Stimulated activated naive CD8-positive, alpha-beta T cell treated with anti-CD3 and anti-CD28 coated beads, Interleukin-15, Interleukin-2, amounts not matched to agents 100 U/mL and 50 U/mL, for 24 hours (primary cell): ENCODE measurements around the gene FBRSL1.

Experiments
- ATAC-seq: fragments of 150-1000 bp; cut with Tn5 transposase; one replicate; pipeline ENCODE4 v1.10.0; 2021
- DNase-seq: peaks from one replicate; pipeline ENCODE4 v3.0.0; 2021

Gene FBRSL1

DNA sequence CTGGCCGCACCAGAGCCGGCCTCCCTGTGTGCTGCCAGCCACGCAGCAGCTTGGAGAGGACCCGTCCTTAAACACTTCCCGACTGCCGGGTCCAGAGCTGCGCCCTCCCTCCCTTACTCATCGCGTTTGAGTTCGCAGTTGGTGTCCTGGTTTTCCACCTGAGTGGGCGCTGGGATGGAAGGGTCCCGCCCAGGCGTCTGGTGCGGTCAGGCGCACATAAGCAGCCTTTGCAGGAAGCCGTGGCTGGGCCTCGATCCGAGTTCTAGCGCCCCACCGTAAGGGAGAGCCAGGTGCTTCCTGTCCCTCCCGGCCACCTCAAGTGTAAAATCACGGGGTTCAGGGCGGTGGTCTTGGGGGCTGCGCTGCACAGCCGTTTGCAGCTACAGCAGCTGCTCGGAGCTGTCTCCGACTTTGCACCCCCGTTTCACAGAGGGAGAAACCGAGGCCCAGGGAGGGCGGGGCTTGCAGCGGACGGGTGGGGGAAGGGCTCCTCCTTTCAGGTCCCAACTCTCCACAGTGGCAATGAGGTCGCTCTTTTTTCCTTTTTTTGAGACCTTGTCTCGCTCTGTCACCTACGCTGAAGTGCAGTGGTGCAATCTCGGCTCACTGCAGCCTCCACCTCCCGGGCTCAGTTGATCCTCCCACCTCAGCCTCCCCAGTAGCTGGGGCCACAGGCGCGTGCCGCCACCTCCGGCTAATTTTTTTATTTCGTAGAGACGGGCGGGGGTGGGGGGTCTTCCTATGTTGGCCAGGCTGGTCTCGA lies 69.1 kb downstream of the FBRSL1 start:
- ATAC-seq (no peak), DNase-seq (peak; percentile 30)

DNA sequence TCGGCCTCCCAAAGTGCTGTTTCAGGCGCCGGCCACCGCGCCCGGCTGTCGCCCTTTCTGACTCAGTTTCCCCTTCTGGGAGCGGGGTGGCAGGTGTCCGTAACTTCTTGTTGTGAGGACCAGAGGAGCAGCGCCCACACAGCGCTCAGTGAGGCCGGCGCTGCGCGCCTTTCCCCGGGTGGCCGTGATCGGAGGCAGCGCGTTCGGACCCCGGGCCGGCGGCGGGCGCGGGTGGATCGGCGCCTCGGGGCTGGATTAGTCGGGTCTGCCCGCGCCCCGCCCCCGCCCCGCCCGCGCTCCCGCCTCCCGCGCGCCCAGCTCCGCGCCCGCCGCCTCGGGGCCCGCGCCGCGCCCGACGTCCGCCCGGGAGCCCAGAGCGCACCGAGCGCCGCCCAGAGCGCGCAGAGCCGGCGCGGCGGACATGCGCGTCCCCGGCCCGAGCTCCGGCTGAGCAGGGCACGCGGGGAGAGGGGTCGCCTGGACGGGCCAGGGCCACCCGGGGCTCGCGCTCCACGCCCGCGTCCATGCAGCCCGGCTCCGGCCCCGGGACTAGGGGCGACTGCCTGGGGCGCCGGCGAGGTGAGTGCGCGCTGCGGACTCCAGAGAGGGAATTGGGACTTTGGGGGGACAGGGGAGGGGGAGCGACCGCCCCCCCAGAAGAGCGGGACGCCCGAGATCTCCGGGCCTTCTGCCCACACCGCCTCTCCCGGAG lies 69.9 kb downstream of the FBRSL1 start:
- DNase-seq, result peak; percentile 56
- peak; percentile 49 for ATAC-seq

DNA sequence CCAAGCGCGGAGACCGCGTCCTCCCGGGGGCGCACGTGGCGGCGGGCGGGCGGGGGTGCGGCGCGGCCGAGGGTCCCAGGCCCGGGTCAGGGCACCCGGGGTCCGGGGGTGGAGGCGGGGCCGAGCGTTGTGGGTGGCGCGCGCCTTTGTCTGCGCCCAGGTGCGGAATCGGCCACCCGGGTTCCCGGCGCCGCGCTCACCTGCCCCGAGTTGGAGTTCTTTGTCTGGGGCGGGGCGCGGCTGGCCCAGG lies 70.3 kb downstream of the FBRSL1 start:
- DNase-seq (peak; percentile 43), ATAC-seq (peak; percentile 2)

DNA sequence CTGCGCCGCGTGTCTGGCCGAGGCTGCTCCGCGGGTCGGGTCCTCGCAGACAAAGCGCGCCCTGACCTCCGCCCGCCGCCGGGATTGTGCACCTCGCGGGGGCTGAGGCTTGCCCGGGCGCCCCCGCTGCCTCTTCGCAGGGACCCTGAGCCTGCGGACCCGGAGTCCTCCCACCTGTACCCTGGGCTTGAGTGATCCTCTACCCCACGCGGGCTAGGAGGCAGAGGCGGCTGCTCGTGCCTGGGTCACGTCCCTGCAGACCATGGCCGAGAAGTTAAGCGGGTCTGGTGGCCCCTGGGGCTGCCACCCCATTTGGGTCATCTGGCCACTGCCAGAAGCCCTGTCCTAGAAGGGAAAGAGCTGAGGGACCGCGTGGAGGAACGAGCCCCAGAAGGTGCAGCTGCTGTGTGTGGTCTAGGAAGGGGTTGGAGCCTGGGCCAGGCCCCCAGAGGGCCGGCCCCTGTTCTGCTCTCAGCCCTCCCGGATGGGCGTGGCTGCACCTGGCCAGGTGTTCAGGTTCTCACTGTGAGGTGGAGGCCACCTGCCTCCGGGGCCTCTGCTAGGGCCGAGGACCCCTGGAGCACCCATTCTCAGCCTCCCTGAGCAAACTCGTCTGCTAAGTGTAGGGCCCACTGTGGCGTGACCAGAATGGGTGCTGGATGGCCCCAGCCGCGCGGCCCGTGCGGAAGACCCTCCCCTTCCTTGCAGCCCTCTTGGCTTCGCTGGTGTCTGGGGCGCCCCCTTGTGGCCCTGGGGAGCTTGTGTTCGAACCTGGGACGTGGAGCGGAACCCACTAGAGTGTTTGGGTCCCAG lies 70.9 kb downstream of the FBRSL1 start:
- DNase-seq, result peak; percentile 87
- peak; percentile 42 for ATAC-seq
